IPS-NIHi11 (cell line): ENCODE results near the gene MCM10.
A peak's percentile ranks its signal among the peaks of the same experiment; 100 is the strongest.
"Not testable (repeated sequence)": the region's sequence is repeated elsewhere in the genome, so short reads cannot be mapped to it uniquely, and the experiment has no call there.

Experiments used
- DNase-seq: peaks from one replicate; pipeline ENCODE4 v3.0.0; 2012; ENCODE audit warnings: mixed read lengths, low spot score

Gene MCM10

DNA sequence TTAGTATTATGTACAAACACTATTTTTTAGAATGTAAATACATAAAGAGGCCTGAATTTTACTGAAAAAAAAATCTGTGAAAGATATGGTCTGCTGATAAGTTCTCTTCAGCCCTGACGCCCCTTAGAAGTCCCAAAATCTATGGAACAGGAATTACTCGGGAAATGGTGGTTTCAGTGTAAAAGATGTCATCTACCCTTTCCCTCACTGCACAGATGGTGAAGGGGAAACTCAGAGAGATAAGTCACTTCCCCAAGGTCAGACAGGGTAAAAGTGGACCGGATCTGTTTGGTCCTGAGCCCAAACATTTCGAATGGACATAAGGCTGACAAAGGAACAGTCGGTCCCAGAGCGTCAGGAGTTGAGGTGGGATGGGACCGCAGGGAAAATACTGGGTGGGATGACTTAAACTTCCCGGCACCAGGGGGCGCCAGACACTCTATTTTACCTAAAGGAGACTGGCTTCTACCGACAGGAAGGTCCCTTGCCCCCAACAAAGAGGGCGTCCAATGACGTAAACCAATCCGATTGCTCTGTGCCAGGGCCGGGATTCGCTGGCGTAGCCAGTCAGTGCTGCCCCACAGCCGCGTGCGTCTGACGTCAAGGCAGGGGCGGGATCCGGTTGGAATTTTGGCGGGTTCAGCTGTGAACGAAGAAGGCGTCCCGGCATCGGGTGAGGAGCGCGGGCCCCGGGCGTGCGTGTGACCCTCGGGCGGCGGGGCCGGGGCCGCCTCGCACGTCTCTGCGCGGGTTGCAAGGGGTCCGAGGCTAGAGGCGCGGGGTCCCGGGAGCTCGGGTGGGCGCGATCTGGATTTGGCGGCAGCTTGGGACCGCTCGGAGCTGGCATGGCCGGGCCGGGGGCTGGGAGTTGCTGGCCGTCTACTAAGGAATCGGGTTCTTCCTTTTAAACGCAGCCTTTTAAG is at the start of gene MCM10:
Gene MCM10 (plus strand): TSS at position 625 of the 923 bp plus-strand sequence. CDS start 2,645 bp downstream, outside the sequence.
- peak; percentile 100 for DNase-seq

DNA sequence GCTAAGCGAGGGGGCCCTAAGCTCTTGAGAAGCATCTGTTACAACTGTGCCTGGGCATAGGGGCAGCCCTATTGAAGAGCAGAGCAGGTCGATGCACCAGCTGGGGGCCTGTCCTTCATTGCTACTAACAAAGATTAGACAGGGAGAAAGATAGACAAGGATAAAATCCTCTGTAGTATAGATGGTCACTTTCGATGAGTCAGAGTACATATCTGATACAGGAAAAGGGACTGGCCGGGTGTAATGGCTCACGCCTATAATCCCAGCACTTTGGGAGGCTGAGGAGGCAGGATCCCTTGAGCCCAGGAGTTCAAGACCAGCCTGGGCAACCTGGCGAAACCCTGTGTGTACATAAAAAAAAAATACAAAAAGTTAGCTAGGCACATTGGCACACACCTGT is 47.8 kb upstream of the MCM10 start:
- no peak for DNase-seq

DNA sequence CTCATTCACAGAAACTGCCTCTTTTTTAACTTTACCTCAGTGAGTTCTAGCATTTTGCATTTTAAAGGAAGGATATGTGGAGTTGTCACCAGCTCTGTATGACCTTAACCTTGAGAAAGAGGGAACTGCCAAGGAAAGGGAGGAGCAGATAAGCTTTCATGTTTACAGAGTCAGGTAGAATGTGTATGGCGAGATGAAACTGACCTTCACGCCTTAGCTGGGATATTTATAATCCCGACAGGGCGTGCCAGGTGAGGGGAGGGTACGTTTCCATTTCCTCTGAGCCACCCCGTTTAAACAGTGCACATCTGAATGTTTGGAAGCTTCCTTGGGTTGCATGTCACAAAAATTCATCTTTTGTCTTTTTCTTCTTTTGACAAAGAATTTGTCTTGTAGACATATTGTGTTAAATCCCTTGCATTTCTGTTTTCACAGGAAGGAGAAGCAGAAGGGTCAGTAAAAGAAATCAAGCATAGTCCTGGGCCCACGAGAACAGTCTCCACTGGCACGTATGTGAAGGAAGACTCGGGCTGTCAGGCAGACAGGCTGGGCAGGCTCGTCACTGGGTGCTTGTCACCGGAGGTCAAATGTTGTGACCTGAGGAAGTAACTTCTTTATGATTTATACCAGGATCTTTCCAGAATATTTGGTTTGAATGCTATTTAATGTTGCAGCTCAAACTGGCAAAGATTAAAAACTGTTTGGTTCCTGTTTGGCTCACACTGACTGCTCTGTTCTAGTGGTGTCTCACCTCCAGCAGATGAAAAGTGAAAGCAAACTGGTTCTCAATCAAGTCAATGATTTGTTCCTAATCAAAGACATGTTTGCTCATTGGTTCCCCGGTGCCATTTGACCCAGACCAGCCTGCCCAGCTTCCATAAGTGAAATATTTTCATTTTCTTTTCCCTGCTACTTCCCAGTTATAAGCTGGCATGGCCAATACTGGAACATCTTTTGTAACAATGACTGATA is 45.2 kb upstream of the MCM10 start:
- no peak for DNase-seq

DNA sequence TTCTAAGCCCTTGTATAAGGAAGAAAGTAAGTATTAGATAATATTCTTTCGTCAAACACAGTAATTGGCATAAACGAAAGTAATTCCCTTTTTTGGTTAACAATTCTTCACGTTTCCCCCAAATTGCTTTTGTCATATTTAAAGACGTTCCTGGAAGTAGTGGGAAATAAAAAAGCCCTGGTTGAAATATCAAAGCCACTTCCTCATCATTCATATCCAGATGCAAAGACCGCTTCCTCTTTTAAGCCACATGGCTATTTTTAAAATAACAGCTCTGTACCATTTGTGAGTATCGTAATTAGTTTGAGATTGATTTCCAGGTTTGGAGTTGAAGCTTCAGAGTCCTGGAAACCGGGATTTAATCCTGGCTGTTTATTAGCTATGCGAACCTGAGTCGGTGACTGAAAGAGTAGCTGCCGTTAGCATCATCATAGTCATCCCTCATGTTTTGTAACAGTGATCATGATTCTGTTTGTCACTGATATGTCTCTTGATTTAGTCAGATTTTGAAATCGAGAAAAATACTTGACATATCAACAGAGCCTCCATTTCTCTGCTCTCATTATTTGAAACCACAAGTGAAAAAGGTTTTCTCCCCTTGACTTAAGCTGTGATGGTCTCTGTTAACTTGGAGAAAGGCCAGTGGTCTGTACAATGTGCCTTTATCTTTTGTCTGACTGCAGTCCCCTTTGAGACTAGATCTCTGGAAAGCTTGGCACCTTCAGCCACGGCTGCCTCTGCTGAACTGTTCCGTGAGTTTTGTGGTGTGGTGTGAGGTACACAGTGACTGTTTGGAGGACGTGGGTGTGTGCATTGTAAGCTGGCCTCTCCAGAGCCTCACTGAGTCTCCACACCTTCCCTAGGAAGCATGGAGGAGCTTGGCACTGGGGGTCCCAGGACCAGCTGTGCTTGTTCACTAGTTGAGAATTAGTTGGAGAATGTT is 43.2 kb upstream of the MCM10 start:
- no peak for DNase-seq

DNA sequence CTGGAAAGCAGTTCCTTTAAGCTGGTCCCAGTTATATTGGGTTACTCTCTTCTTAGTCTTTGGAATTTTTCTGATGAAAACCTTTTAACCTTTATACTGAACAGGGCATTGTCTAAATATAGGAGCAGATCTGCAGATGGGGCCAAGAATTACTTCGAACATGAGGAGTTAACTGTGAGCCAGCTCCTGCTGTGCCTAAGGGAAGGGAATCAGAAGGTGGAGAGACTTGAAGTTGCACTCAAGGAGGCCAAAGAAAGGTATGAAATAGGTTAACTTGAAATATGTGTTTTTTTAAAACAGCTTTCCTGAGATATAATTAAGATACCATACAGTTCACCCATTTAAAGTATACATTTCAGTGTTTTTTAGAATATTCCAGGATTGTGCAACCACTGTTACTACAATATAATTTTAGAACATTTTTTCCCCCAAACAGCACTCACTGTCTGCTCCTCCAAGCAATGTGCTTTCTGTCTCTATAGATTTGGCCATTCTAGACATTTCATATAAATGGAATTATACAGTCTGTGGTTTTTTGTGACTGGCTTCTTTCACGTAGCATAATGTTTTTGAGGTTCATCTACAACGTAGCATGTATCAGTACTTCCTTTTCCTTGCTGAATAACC is 42.5 kb upstream of the MCM10 start:
- DNase-seq, result no peak

DNA sequence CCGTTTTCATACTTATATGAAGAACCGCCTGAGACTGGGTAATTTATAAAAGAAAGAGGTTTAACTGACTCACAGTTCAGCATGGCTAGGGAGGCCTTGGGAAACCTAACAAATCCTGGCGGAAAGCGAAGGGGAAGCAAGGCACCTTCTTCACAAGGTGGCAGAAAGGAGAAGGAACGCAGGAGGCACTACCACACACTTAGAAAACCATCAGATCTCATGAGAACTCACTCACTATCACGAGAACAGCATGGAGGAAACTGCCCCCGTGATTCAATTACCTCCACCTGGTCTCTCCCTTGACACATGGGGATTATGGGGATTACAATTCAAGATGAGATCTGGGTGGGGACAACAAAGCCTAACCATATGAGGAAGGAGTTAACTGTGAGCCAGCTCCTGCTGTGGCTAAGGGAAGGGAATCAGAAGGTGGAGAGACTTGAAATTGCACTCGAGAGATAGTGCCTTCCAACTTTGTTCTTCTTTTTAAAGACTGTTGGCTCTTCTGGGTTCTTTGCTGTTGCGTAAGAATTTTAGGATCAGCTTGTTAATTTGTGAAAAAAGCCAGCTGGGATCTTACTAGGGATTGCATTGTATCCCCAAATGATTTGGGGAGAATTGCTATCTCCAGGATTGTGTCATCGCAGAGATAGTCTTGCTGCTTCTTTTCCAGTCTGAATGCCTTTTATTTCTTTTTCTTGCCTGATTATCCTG is 40.4 kb upstream of the MCM10 start:
- DNase-seq, result no peak

DNA sequence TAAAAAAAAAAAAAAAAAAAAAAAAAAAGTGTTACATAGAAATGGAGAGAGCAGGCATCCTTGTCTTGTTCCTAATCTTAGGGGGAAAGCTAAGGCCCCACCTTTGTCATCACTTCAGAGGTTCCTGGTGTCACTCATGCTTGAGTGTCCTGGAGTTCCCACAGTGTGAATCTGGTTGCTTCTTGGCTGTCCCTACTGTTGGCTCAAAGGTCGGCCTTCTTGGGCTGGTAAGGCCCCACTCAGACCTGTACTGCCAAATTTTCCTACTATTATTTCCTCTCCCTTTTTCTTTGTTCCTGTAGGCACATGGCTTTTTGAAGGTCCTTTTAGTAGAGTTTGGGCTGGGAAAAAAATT is 39.9 kb upstream of the MCM10 start:
- DNase-seq, result no peak

DNA sequence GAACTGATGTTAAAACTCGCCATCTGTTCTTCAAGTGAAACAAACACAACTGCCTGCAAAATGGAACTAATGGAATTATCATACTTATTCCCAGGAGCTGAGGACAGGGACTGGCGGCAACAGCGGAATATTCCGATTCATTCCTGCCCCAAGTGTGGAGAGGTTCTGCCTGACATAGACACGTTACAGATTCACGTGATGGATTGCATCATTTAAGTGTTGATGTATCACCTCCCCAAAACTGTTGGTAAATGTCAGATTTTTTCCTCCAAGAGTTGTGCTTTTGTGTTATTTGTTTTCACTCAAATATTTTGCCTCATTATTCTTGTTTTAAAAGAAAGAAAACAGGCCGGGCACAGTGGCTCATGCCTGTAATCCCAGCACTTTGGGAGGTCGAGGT is 24.7 kb upstream of the MCM10 start:
- no peak for DNase-seq

DNA sequence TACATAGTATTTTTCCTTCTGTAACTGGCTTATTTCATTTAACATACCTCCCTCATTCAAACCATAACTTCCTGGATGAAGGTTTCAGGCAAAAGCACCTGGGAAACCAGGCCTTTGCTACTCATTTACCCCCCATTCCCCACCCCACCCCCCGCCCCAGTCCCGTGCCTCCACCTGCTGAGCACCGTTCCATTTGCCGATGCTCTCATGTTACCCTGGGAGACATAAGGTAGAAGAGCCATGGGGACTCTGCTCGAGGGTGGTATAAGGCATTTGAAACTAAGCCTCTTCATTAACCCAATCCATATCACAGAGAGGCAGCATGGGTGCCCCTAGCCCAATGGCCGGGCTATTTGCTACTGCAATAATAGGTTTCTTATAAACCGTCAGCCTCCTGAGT is 22.2 kb upstream of the MCM10 start:
- DNase-seq, result peak; percentile 57

DNA sequence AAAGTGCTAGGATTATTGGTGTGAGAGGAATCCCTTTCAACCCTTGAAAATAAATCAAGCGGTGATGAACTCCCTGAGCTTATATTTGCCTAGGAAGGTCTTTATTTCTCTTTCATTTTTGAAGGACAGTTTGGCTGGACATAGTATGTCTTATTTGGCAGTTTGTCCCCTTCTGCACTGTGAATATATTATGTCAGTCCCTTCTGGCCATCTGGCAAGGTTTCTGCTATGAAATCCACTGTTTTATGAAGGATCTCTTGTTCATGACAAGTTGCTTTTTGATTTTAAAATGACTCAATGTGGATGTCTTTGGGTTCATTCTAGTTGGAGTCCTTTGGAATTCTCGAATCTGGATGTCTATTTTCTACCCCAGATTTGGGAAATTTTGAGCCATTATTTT is 21.7 kb upstream of the MCM10 start:
- DNase-seq, result no peak

DNA sequence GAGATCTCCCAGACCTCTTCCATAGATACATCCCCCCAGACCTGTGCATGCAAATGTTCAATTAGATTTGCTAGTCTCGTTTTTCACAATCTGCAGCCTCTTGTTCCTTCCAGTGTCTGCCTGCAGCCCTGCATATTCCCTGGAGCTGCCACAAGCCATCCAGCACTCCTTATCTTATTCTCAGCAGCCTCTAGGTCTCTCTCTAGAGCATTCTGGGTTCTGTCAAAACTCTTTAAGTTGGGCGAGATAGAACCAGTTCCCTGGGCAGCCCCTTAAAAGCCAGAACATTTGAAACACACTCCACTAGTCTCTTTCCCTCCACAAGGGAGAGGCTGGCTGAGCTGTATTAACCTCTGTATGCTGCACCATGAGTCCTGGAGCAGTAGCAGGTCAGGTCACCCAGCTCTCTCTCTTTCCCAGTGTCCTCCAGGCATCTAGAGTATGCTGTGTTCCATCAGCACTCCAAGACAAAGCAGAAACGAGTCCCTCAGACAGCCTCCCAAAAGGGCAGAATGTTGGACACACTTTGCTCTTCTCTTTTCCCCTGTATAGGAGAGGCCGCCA is 20.6 kb upstream of the MCM10 start:
- no peak for DNase-seq

DNA sequence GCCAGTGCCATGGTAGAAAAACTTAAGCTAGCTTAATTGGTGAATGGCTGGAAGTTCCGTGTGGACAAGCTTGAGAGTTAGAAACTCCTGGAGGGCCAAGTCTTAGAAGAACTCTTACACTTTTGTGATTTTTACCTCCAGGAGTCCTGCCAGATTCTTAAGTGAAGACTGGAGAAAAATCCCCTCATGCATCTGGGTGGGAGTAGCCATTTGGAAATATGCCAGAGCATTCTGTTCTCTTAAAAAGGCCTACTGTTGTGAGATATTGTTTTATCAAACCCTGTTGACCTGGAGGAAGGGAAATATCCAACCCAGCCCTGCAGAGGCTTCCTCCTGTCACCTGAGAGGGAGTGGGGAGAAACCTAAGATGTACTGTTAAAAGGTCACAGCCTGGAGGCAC is 17.6 kb upstream of the MCM10 start:
- DNase-seq, result no peak

DNA sequence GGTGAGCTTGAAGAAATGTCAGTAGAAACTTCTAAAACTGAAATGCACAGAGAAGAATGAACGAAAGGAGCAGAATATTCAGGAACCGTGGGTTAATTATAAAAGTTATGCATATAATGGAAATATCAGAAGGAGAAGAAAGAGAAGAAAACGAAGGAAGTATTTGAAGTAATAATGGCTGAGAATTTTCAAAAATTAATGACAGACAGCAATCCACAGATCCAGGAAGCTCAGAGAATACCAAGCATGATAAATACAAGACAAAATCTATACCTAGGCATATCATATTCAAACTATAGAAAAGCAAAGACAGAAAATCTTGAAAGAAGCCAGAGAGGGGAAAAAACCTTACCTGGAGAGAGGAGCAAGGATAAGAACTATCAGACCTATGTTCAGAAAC is 16.5 kb upstream of the MCM10 start:
- no peak for DNase-seq

DNA sequence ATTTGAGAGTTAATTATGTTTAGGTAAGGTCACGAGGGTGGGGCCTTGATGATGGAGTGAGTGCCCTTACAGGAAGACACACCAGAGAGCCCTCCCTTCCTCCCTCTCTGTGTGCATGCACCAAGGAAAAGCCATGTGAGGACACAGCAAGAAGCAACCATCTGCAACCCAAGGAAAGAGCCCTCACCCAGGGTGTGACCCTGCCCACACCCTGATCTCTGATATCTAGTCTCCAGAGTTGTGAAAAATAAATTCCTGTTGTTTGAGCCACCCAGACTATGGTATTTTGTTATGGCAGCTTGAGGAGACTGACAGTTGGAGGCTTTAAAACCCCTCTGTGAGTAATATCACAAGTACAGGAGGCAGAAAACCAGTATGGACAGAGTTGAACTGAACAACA is 15.0 kb upstream of the MCM10 start:
- no peak for DNase-seq

DNA sequence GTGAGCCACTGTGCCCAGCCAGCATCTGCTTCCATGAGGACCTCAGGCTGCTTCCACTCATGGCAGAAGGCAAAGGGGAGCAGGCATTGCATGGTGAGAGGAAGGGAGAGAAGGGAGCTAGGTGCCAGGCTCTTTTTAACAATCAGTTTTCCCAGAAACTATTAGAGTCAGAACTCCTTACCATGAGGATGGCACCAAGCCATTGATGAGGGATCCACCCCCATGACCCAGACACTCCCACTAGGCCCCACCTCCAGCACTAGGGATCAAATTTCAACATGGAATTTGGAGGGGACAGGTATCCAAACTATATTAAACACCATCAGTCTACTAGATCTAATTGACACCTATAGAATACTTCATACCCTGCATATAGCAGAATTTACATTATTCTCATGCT is 14.2 kb upstream of the MCM10 start:
- DNase-seq, result no peak

DNA sequence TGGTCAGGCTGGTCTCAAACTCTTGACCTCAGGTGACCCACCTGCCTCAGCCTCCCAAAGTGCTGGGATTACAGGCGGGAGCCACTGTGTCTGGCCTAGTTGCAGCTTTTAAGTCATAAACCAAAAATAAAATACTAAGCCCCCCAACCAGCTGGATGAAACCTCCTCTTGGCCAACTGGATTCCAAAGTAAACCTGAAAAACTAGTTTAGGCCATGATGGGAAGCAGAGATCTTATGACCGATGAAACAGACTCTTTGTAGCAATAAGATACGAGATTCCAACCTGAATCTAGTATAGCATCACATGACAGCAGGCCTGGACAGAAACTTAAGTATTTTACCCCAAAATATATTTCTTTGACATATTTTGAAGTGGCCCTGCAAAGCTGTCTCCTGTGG is 9.1 kb upstream of the MCM10 start:
- DNase-seq, result no peak

DNA sequence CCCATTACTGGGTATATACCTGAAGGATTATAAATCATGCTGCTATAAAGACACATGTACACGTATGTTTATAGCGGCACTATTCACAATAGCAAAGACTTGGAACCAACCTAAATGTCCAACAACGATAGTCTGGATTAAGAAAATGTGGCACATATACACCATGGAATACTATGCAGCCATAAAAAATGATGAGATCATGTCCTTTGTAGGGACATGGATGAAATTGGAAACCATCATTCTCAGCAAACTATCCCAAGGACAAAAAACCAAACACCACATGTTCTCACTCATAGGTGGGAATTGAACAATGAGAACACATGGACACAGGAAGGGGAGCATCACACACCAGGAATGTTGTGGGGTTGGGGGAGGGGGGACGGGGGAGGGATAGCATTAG is 5.5 kb upstream of the MCM10 start:
- not testable (repeated sequence) for DNase-seq

DNA sequence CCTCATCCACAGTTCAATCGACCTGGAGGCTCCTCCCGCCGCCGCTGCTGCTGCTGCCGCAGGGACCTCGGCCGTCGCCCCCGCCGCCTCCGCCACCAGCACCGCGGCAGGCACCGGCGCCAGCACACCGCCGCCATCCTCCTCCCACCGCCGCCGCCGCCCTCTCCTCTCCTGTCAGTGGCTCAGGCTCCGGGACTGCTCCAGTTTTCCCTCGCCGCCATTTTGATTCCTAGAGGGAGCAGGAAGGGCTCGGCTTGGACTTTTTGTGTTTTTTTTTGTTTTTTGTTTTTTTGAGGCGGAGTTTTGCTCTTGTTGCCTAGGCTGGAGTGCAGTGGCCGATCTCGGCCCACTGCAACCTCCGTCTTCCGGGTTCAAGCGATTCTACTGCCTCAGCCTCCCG is 3.0 kb upstream of the MCM10 start:
- DNase-seq, result no peak

DNA sequence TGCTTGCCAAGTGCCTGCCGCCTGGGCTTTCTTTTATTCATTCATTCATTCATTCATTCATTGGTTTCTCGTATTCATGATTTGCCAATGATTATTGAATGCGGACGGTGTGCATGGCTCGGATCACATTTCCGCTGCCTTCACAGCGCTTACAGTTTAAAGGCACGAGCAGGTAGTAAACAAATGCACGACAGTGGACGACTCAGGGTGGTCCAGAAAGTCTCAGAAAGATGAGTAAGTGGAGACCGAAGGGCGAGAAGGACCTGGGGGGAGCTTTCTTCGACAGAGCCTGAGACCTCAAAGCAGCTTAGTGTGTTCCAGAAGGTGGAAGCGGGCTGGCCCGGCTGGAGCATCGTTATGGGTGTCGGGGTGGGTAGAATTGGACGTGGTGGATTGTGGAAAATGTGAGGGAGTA is 506 bp downstream of the MCM10 start:
- peak; percentile 24 for DNase-seq

DNA sequence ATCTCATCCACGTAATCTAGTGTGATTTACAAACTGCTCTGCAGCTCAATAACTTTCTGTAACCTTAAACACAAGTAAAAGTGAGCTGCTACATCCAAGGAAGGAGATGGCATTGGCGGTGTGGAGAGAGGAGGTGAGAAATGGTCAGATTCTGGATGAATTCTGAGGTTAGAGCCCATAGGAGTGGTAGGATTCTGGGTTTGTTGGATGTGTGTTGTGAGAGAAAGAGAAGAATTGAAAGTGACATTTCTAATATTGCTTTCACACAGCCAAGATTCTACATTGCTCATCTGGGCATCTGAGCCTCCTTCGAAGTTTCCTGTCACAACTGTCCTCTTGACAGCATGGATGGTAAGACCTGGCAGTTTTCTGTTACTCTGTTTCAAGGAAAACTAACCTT is 2.5 kb downstream of the MCM10 start:
- DNase-seq, result no peak
